WI38 (cell line): ENCODE data around the gene RHBDD1.

Source experiments
- H3K4me3 ChIP-seq: 2 replicates; pipeline ENCODE4 v1.5.1; 2011; ENCODE audit warnings: low read depth, mild to moderate bottlenecking, control low read depth, low read length
- TF ChIP-seq, protein P1 (sequence below): IDR thresholded peaks from 2 replicates; pipeline ENCODE4 v1.5.1; 2012; ENCODE audit warnings: low read depth, mild to moderate bottlenecking, control low read depth, low read length

The RHBDD1 gene

DNA sequence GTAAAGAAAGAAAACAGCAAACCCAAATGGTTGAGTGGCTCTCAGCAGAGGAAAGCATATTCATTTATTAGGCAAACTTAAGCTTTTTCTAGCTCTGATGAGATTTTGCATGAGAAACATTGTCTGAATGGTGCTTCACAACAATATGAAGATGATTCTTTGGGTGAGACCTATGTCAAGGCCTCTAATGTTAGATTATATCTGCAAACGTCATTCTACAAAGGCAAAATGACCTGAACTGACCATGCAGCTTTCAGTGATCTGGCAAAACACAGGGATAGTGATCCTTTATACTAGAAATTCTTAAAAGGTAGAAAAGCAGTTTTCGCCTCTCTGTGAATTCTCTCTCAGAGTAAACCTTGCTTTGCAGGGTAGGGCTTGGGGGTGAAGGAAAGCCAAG lies 11.7 kb downstream of the RHBDD1 start:
- H3K4me3 ChIP-seq, result no peak overlapping the region
- TF ChIP-seq, protein P1, sequence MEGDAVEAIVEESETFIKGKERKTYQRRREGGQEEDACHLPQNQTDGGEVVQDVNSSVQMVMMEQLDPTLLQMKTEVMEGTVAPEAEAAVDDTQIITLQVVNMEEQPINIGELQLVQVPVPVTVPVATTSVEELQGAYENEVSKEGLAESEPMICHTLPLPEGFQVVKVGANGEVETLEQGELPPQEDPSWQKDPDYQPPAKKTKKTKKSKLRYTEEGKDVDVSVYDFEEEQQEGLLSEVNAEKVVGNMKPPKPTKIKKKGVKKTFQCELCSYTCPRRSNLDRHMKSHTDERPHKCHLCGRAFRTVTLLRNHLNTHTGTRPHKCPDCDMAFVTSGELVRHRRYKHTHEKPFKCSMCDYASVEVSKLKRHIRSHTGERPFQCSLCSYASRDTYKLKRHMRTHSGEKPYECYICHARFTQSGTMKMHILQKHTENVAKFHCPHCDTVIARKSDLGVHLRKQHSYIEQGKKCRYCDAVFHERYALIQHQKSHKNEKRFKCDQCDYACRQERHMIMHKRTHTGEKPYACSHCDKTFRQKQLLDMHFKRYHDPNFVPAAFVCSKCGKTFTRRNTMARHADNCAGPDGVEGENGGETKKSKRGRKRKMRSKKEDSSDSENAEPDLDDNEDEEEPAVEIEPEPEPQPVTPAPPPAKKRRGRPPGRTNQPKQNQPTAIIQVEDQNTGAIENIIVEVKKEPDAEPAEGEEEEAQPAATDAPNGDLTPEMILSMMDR, result no peak

DNA sequence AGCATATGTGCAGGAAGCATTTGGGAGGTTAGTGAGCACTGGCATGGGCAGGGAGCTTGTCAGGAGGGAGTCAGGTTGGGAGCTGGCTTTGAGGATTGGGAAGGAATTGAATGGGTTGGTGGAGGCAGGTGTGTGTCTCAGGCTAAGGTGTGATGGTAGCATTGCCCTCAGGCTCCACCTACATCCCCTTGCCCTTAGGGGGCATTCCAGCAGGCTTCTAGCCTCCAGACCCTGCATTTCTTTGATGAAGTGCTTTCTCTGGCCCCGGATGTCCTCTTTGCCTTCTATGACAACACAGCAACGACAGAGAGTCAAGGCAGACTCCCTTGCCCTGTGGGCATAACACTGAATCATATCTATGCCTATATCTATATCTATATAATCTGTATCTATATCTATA lies 13.5 kb downstream of the RHBDD1 start:
- TF ChIP-seq, protein P1, result no peak
- H3K4me3 ChIP-seq, result no peak overlapping the region

DNA sequence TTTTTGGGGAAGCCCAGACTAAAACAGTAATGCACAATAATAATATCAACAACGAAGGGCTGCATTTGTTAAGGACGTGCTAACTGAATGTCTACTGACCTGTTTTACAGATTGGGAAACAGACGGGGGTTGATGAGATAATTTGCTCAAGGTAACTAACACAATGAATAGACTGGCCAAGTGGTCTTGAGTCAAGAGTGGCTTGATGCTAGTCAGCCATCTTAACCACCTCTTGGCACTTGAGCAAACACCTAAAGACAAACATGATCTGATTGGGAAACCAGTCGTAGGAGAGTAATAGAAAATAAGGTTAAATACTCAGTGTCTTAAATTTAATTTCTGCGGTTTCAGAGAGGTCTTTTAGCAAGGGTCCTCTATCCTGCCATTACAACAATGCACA lies 14.2 kb downstream of the RHBDD1 start:
- H3K4me3 ChIP-seq, result no peak overlapping the region
- TF ChIP-seq, protein P1, result no peak

DNA sequence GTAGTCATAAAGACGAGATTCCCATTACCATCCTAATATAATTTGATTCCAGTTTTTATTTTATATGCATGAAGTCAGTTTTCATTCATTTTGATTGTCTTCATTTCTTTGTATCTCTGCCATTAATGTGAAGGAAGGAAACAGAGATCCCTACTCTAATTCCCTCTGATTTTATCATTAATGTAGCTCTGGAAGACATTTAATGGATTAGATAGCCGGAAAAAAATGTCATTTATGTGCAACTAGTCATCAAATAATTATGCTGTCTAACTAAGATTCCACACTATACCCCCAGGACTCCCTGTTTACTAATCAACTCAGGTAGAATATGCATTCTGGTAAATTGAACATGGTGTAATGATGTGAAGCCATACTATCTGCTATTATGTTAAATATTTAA lies 19.9 kb downstream of the RHBDD1 start:
- H3K4me3 ChIP-seq, result no peak overlapping the region
- TF ChIP-seq, protein P1, result no peak

DNA sequence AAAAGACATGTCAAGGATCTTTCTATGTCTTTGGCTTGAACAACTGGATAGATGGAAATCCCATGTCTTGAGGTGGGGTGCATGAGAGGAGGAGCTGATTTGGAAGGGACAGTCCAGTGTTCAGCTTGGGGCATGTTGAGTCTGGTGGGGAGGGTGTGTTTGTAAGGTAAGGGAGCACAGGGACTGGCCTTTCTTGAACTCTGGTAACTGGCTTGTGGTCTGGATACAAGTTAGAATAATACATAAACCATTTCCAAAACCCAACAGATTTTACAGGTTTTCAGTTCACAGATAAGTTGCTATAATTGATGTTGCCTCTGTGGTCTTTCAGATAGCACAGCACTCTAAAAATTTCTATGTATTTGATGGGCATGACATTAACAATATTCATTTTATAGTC lies 24.2 kb downstream of the RHBDD1 start:
- H3K4me3 ChIP-seq, result no peak overlapping the region
- TF ChIP-seq, protein P1, result no peak

DNA sequence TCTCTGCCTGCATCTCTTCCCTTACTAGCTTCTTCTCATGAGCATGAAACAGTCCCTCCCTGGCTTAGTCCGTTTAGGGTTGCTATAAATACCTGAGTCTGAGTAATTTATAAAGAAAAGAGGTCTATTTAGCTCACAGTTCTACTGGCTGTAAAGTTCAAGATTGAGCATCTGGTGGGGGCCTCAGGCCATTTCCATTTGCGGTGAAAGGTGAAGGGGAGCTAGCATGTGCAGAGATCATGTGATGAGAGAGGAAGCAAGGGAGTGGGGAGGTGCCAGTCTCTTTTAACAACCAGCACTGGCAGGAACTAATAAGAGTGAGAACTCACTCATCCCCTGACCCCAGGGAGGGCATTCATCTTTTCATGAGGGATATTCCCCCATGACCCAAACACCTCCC lies 26.8 kb downstream of the RHBDD1 start:
- TF ChIP-seq, protein P1, result no peak
- H3K4me3 ChIP-seq, result no peak overlapping the region

DNA sequence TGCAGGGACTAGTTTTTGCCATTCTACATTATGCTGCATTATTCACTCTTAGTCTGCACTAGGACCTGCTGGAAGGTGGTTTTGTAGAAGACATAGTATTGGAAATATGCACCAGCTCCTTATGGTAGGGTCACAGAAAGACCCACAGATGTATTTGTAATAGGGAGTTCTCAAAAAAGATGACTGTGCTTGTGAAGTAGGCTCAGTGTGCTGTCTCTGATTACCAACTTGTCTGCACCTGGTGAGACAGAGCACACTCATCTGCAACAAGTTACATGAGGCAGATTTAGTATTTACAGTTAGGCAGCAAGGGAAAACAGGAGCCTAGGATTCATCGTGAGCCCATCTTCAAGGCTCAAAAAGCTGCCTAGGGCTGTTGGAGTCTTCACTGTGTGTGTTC lies 29.4 kb downstream of the RHBDD1 start:
- TF ChIP-seq, protein P1, result no peak
- H3K4me3 ChIP-seq, result no peak overlapping the region
